ENCODE results near the gene EWSR1.

The EWSR1 gene

GRCh38 chr22:29306835-29307595, 38.9 kb downstream of the EWSR1 start:
- DNase-seq (ENCODE audit: low spot score) = peak; percentile 92

- DNase-seq (ENCODE audit: low spot score) = no peak
Observed at GRCh38 chr22:29307596-29308147, 39.6 kb downstream of the EWSR1 start.

GRCh38 chr22:29308148-29308790, 40.2 kb downstream of the EWSR1 start:
- no peak for DNase-seq (ENCODE audit: low spot score)

- peak; percentile 71 for DNase-seq (ENCODE audit: low spot score)
Observed at GRCh38 chr22:29308791-29309262, 40.8 kb downstream of the EWSR1 start.

DNA sequence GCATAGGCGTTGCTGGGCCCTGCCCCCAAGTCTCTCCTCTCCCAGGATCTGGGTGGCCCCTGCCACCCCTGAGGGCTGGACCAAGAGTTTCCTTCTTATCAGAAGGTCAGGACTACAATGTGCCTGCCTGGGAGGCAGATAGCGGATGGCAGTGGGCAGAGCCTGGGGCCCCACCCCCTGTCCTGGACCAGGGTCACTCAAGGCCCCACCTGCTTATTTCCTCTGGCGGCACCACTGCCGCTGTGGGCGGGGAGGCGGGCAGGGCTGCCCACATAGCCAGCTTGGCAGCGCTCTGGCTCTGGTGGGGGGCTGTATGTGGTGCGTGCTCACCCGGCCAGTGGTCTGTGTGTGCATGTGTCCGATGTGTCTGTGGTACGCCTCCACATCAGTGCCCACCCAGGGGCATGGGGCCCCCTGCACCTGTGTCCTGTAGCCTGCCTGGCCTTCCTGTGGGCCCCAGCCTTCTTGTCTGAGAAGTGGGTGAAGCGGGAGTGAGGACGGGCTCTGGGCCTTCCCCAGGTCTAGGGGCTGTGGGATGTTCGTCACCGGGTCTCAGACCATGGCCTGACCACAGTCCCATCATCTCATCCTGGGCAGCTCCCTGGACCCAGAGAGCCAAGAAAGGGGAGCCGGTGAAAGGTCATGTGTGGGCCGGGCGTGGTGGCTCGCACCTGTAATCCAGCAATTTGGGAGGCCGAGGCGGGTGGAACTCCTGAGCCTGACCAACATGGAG, 41.4 kb downstream of the EWSR1 start:
- DNase-seq (ENCODE audit: low spot score) = peak; percentile 14

- no peak for DNase-seq (ENCODE audit: low spot score)
Observed at GRCh38 chr22:29310065-29310862, 42.2 kb downstream of the EWSR1 start.

DNA sequence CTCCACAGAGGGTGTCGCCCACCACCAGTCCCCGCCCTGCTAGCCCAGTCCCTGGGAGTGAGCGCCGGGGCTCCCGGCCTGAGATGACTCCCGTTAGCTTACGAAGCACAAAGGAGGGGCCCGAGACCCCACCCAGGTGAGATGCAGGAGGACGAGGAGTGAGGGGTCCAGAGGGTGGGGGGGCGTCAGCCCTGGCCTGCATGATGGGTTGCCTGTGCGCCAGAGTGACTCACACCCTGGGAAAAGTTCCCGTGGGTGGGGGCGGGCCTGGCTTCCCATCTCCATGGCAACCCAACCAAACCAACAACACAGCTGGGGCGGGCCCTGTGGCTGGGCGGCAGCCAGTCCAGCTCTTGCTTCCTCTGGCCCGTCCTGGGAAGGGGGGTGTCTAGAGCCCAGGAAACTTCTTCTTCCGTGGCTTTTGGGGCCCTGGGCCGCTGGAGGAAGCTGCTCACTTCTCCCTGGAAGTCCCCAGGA, 42.8 kb downstream of the EWSR1 start:
- DNase-seq (ENCODE audit: low spot score) = peak; percentile 99

- peak; percentile 62 for DNase-seq (ENCODE audit: low spot score)
Observed at GRCh38 chr22:29311464-29312217, 43.6 kb downstream of the EWSR1 start.

DNA sequence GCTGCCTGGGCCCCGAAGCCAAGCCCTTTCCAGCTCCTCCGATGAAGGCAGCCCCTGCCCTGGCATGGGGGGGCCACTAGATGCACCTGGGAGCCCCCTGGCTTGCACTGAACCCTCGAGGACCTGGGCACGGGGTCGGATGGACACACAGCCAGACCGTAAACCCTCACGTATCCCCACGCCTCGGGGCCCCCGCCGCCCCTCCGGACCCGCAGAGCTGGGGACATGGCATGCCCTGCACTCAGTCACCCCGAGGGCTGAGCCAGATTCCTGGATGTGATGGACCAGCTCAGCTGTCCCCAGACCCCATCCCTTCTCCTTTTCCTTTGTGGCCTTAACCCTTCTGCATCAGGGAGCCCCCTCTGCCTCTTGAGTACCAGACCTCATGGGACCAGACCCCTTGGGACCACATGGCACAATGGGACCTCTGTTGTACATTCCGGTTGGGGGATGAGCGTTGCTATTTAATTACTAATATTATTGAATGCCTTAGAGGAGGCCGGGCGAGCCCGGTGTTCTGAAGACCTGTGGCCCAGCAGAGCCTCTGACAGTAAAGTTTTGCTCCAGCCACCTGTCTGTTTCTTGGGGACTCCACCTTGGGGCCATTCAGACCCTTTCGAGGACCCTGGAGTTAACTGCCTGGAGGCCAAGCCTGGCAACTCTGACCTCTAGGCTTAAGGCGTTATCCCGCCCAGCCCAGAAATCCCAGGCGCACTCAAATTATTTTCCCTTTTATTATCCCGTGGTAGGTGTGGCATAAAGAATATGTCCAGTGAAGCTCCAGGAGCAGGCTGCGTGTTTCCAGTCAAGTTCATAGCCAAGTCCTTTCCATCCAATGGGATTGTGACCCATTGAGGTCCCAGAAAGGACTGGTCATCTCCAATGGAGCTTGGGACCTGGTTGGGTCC, 44.4 kb downstream of the EWSR1 start:
- DNase-seq (ENCODE audit: low spot score) = no peak

DNA sequence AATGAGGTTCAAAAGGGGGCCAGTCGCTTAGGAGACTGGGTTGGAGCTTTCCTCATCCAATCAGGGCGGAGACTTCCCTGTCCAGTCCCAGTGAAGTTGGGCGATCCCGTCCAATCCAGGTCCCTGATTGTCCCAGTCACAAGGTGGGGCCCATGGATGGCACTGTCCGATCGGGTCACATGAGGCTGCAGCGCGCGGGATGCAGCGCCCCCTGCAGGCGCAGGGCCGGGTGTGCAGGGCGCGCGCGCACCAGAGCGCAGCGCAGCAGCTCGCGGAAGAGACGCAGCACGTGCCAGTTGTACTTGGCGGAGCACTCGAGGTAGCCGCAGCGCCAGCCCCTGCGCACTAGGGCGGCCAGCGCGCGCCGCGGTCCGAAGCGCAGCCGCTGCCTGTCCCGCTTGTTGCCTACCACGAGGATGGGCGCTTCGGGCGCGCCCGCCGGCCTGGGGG, 45.1 kb downstream of the EWSR1 start:
- DNase-seq (ENCODE audit: low spot score) = peak; percentile 72

- no peak for DNase-seq (ENCODE audit: low spot score)
Observed at GRCh38 chr22:29313576-29314466, 45.8 kb downstream of the EWSR1 start.

- DNase-seq (ENCODE audit: low spot score) = no peak
Observed at GRCh38 chr22:29314537-29315285, 46.6 kb downstream of the EWSR1 start.

DNA sequence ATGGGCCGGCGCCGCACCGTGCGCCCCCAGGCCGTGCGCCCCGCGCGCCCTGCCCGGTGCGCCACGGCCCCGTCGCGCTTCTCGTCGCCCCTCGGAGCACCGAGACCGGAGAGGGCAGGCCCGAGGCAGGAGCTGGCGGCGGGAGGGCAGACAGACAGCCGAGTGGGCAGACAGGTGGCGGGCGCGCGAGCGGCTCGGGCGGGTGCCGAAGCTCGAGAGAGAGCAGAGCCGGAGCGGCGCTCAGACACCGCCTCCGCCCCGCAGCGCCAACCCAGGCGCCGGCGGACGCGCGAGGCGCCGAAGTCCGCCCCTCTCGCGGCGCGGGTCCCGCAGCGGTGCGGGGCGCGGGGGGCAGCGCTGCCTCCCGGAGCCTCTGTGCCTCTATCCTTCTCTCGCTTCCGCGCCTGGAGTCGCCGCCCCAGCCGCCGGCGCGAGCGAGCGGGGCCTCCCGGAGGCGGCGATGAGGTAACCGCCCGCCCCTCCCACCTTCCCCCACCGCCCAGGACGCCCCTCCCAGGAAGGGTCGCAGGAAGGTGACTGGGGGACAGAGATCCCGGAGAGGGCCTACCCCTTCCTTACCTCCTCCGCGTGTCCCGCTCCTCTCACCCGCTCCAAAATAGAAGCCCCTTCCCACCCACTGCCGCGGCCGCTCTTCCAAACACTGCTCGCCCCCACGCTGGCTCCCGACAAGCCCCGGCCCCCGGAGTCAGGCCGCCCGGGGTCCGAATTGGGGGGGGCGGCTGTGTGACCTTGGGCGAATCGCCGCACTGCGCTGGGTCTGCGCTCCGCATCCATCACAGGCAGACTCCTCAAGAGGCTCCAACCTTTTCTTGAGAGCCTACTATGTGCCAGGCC, 47.4 kb downstream of the EWSR1 start, which contains the start of gene RASL10A:
RASL10A (minus strand) TSS at position 412 of the 855 bp plus-strand sequence. CDS start 451 bp downstream, outside the sequence.
- DNase-seq (ENCODE audit: low spot score) = no peak

DNA sequence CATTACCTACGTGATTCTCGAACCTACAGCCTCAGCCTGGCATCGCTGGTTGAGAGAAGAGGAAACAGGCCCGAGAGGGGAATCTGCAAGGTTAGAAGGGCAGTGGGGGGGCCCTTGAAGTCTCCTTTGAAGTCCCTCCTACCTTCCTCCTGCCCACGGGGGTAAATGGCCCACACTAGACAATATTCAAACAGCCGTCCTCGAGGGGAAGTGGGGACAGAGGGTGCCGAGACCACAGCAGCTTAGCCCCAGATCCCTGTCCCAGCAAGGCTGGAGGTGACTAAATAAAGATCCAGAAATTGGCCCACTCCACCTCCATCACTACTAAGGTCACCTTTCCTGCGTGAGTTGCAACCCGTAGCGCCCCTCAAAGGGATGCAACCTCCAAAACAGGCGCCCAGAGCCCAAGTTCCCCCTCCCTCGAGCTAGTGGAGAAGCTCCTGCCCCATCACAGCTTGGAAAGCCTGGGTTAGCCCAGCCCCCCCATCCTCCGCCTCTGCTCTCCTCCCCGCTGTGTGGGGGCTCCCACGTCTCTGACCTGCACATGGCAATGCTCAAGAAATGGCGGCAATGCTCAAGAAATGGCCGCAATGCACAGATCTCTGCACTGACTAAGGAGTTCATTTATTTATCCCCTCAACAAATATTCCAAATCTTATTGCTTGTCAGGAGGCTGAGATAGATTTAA, 48.2 kb downstream of the EWSR1 start:
- DNase-seq (ENCODE audit: low spot score) = no peak

GRCh38 chr22:29317827-29318454, 49.9 kb downstream of the EWSR1 start:
- DNase-seq (ENCODE audit: low spot score) = no peak

- no peak for DNase-seq (ENCODE audit: low spot score)
Observed at GRCh38 chr22:29319072-29319471, 51.0 kb downstream of the EWSR1 start.

Measured in AG20443 (cell line).